Stimulated activated CD8-positive, alpha-beta memory T cell treated with anti-CD3 and anti-CD28 coated beads, Interleukin-12 subunit alpha, Interleukin-12 subunit beta, amount 100 ng/mL, for 4 hours (primary cell): Measurements from ENCODE around the gene PCBP2.
A peak's percentile ranks its signal among the peaks of the same experiment; 100 is the strongest.

Experiments used
- DNase-seq: peaks from one replicate; pipeline ENCODE4 v3.0.0-alpha.2; 2020; ENCODE audit warnings: low read depth

Gene PCBP2

GRCh38 chr12:53493610-53494391 lies 41.9 kb downstream of the PCBP2 start:
- DNase-seq, result no peak

GRCh38 chr12:53495903-53496751 lies 44.2 kb downstream of the PCBP2 start:
- no peak for DNase-seq

- no peak for DNase-seq
Observed at GRCh38 chr12:53496752-53497032, 44.8 kb downstream of the PCBP2 start.

GRCh38 chr12:53497461-53497860 lies 45.6 kb downstream of the PCBP2 start:
- DNase-seq, result no peak

- no peak for DNase-seq
Observed at GRCh38 chr12:53498235-53498630, 46.3 kb downstream of the PCBP2 start.

- peak; percentile 35 for DNase-seq
Observed at GRCh38 chr12:53499266-53500141, 47.6 kb downstream of the PCBP2 start, which contains the start of gene MAP3K12. Gene MAP3K12 (minus strand): TSS chr12:53499458. CDS start chr12:53487391, 12,067 bp downstream.

- DNase-seq, result no peak
Observed at GRCh38 chr12:53500142-53500775, 48.4 kb downstream of the PCBP2 start.

GRCh38 chr12:53500776-53501614 lies 49.1 kb downstream of the PCBP2 start, which contains the start of gene TARBP2:
Gene TARBP2 (plus strand): TSS chr12:53501283. CDS start chr12:53501409, 126 bp downstream.
- DNase-seq, result peak; percentile 94

- DNase-seq, result no peak
Observed at GRCh38 chr12:53501615-53502181, 49.8 kb downstream of the PCBP2 start.

- no peak for DNase-seq
Observed at GRCh38 chr12:53502331-53502730, 50.4 kb downstream of the PCBP2 start.

- no peak for DNase-seq
Observed at GRCh38 chr12:53502983-53503728, 51.3 kb downstream of the PCBP2 start.

- DNase-seq, result no peak
Observed at GRCh38 chr12:53504004-53504920, 52.4 kb downstream of the PCBP2 start.

- DNase-seq, result no peak
Observed at GRCh38 chr12:53505086-53505485, 53.2 kb downstream of the PCBP2 start.

- DNase-seq, result no peak
Observed at GRCh38 chr12:53505555-53506449, 53.9 kb downstream of the PCBP2 start.

- DNase-seq, result no peak
Observed at GRCh38 chr12:53506450-53506785, 54.5 kb downstream of the PCBP2 start.

GRCh38 chr12:53506881-53507602 lies 55.1 kb downstream of the PCBP2 start, which contains the start of gene NPFF:
Gene NPFF (minus strand): TSS chr12:53507484. CDS start chr12:53507474, 10 bp downstream.
- no peak for DNase-seq

- DNase-seq, result no peak
Observed at GRCh38 chr12:53507603-53507885, 55.6 kb downstream of the PCBP2 start.
